ENCODE data around the gene MAP3K5.

DNA sequence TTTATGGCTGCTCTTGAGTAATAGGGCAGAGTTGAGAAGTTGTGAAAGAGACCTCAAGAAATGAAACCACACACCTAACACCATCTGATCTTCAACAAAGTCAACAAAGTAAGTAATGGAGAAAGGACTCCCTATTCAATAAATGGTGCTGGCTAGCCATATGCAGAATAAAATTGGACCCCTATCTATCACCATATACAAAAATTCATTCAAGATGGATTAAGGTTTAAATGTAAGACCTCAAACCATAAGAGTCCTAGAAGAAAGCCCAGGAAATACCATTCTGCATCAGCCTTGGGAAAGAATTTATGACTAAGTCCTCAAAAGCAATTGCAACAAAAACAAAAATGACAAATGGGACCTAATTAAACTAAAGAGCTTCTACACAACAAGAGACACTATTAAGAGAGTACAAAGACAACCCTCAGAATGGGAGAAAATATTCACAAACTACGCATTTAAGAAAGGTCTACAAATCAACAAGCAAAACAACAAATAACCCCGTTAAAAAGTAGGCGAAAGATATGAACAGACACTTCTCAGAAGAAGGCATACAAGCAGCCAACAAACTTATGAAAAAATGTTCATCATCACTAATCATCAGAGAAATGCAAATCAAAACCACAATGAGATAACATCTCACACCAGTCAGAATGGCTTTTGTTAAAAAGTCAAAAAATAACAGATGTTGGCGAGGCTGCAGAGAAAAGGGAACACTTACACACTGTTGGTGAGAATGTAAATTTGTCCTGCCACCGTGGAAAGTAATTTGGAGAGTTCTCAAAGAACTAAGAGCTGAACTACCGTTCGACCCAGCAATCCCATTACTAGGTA is 4.0 kb downstream of the MAP3K5 start:
- TF ChIP-seq, protein P1, sequence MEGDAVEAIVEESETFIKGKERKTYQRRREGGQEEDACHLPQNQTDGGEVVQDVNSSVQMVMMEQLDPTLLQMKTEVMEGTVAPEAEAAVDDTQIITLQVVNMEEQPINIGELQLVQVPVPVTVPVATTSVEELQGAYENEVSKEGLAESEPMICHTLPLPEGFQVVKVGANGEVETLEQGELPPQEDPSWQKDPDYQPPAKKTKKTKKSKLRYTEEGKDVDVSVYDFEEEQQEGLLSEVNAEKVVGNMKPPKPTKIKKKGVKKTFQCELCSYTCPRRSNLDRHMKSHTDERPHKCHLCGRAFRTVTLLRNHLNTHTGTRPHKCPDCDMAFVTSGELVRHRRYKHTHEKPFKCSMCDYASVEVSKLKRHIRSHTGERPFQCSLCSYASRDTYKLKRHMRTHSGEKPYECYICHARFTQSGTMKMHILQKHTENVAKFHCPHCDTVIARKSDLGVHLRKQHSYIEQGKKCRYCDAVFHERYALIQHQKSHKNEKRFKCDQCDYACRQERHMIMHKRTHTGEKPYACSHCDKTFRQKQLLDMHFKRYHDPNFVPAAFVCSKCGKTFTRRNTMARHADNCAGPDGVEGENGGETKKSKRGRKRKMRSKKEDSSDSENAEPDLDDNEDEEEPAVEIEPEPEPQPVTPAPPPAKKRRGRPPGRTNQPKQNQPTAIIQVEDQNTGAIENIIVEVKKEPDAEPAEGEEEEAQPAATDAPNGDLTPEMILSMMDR (IDR thresholded peaks at IDR 0.05; ENCODE audit: low read length): no peak
- no peak for TF ChIP-seq EZH2 (IDR thresholded peaks at IDR 0.05; ENCODE audit: borderline replicate concordance, low read length)

Data from OCI-LY1 (cell line).